Cardiac fibroblast (primary cell): ENCODE results near the gene P2RY6.

Source experiments
- DNase-seq, 2 donors: peaks; one replicate each; pipeline versions ENCODE4 v3.0.0 to v3.0.0-alpha.2; 2010; ENCODE audit warnings: low read depth in 2 of 2
- H3K4me3 ChIP-seq, 2 donors: replicated peaks in 1 of 2; 1 replicate in 1 of 2; 2 replicates in 1 of 2; pipeline ENCODE4 v1.5.1; 2011; ENCODE audit warnings: low read depth in 2 of 2, low read length in 2 of 2, mild to moderate bottlenecking in 2 of 2, moderate library complexity in 1 of 2
- CTCF ChIP-seq: IDR thresholded peaks from one replicate; pipeline ENCODE4 v1.5.1; 2011; ENCODE audit warnings: low read depth, mild to moderate bottlenecking, low read length, inconsistent platforms

P2RY6 gene

GRCh38 chr11:73344191-73344607 is 72.1 kb downstream of the P2RY6 start:
- no peak for TF ChIP-seq CTCF
- no peak for DNase-seq
- H3K4me3 ChIP-seq: no peak overlapping the region

GRCh38 chr11:73345481-73346160 is 73.5 kb downstream of the P2RY6 start:
- no peak overlapping the region for H3K4me3 ChIP-seq
- DNase-seq: no peak
- no peak for TF ChIP-seq CTCF

- no peak overlapping the region for H3K4me3 ChIP-seq
- no peak for TF ChIP-seq CTCF
- DNase-seq: no peak
These were observed 74.2 kb downstream of the P2RY6 start for GRCh38 chr11:73346186-73346935.

GRCh38 chr11:73347067-73347466 is 74.9 kb downstream of the P2RY6 start:
- no peak for DNase-seq
- no peak overlapping the region for H3K4me3 ChIP-seq
- TF ChIP-seq CTCF: no peak
